Stromal cell of bone marrow (primary cell): Measurements from ENCODE around the gene IDI2.

ENCODE experiments used
- DNase-seq: peaks from one replicate; pipeline ENCODE4 v3.0.0-alpha.2; 2012; ENCODE audit warnings: low read depth

The IDI2 gene

GRCh38 chr10:980468-981093 lies 45.1 kb downstream of the IDI2 start:
- DNase-seq = no peak

DNA sequence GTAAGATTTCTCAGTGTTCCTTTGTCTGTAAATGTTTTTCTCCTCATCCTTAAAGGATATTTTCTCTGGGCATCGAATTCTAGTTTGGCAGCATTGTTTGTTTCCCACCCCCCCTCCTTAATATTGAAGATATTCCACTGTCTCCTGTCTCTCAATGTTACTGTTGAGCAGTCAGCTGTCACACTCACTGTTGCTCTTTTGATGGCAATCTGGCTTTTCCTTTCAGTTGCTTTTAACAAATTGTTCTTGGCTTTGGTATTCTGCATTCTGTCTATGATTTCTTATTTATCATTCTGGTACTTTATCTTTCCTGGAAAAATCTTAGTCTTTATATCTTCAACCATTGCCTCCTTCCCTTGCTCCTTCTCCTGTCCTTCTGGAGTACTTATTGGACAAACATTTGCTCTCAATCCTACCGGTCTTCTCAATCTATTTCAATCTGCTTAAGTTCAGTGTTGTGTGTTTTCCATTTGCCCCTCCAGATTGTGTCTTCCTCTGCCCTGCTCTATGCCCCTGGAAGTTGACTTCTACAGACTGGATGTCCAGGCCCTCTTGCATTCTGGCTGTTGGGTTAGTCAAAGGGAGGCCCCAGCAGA lies 46.7 kb downstream of the IDI2 start:
- DNase-seq = no peak

DNA sequence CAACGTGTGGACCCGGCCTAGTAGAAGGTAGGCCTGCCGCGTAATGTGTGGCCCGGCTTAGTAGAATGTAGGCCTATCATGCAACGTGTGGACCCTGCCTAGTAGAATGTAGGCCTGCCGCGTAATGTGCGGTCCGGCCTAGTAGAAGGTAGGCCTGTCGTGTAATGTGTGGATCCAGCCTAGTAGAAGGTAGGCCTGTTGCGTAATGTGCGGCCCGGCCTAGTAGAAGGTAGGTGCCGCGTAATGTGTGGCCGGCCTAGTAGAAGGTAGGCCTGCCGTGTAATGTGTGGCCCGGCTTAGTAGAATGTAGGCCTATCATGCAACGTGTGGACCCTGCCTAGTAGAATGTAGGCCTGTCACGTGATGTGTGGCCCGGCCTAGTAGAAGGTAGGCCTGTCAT lies 49.3 kb downstream of the IDI2 start:
- no peak for DNase-seq

DNA sequence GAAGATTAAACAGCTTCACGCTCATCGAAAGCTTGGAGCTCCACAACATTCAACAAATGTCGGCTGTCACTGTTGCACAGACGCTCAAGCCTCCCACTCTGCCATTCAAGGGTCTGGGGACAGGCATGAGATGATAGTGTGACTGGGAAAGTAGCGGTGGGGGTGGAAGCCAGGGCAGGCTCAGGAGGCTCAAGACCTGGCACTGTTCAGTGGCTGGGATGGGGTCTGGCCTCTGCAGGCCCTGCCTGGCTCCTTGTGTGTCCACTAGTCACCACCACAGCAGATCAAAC lies 50.9 kb downstream of the IDI2 start:
- no peak for DNase-seq

DNA sequence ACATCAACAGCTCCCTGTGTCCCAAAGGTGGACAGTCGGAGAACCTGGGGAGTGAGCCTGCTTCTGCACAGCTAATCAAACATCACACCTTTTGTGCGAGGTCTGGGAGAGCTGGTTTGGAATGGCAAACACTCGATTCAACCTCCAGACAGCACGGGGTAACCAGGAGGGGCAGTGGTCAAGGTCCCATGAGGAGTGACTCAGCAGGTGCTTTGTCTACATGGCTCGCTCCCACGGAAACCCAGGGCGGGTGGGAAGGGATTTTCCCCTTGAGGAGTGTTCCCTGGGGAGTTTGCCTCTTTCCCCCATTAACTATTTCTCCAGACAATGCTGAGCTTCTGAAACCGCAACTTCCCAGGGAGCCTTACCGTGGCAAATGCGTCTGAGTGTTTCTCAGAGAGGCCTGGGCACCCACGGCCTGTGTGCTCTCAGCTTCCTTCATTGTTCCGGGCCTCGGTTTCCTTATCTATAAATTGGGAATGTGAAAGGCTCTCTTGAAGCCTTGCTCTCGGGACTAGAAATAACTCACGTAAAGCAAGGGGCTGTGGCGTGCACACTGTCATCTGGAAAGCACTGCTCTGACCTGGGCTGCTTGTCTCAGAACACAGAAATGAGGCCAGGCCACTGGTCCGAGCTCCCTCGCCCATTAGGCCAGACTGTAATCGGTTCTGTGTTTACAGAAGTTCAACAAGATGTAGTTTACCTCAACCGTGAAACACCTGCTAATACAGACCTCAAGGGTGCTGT lies 51.4 kb downstream of the IDI2 start:
- DNase-seq = no peak

GRCh38 chr10:972763-973162 lies 52.9 kb downstream of the IDI2 start:
- DNase-seq = no peak

DNA sequence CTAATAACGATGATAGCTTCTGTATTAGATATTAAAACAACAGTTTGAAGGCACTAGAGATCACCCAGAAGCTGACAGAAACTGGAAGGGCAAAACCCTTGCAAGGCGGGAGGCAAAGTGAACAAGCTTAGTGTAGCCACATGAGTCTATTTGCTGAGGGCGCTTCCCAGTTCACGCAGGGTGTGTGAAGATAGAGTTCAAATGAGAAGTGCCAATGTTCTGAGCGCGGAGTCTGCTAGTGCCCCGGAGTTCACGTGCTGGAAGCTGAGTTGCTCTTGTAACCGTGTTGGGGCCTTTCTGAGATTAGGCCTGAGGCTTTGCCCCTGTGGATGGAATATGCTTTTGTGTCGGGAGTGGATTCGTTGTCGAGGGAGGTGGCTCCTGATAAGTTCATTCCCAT lies 54.0 kb downstream of the IDI2 start:
- no peak for DNase-seq

DNA sequence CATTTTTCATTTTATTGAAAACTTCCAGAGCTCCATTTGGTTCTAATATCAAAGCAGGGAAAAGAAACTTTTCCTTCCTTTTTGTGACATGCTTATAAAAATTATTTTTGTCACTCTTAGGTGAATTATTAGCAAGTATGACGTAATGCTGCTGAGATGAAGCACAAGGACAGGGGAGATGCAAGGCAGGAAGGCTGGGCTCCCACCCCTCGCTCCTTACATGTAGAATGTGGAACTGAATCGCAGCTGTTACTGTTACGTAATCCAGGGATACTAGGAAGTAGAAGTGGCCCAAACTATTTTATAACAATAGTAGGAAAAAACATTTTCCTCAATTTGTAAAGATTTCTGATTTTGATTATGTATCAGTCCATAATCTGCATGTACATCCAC lies 54.5 kb downstream of the IDI2 start:
- DNase-seq = no peak

DNA sequence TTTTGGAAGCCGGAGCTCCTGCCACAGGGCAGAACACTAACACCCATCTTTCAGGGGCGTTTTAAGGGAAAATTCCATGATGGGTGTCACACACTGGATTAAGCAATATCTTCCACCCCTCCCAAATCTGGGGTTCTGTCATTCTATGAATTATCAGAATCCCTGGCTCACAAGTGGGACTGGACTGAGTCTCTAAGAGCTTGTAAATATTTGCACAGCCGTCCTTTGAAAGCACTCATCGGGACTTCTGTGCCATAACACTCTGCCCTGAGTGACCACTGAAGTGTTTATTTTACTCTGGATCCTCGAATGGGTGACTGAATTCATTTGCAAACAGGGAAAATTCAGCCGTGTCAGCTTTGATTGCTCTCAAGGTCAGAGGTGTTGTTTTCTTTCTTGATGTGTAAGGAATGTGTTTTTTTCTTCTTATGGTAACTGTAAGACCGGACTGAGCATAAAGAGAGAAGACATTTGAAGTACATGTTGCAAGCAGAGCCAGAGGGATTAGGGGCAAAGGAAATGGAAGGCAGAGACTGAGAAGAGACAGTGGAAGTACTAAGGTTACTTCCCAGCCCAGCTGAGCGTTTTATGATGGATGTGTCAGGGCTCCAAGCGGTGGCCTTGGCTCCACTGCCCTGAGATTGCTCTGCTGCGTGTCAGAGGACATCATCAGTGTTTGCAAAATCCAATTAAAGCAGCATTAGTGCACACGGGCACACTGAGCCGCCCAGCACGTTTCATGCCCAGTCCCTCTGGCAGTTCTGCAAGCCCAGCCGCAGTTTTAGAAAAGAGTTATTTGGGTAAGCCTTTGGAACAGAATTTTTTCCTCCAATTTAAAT lies 55.1 kb downstream of the IDI2 start:
- DNase-seq = no peak

- no peak for DNase-seq
Measured at GRCh38 chr10:969473-970150, 56.0 kb downstream of the IDI2 start.
